Skeletal muscle tissue (tissue), 4 donors: ENCODE data around the gene CDH20. TPM values are rescaled to one million over a fixed set of nuclear protein-coding genes. Genes with fewer than 3 reads are reported as not detected.

Source experiments
- H3K27ac ChIP-seq: one replicate; pipeline ENCODE4 v1.7.0; 2013; ENCODE audit warnings: mild to moderate bottlenecking, low read depth, low read length, inconsistent platforms
- H3K27me3 ChIP-seq, 3 donors: one replicate each; pipeline ENCODE4 v1.7.0; 2013; ENCODE audit warnings: low read length in 3 of 3; ENCODE audit not compliant: control insufficient read depth in 3 of 3, insufficient read depth in 3 of 3
- H3K36me3 ChIP-seq, 3 donors: one replicate each; pipeline ENCODE4 v1.7.0; 2013; ENCODE audit warnings: low read length in 3 of 3; ENCODE audit not compliant: control insufficient read depth in 3 of 3, insufficient read depth in 3 of 3
- H3K4me1 ChIP-seq, 3 donors: one replicate each; pipeline ENCODE4 v1.7.0; 2013; ENCODE audit warnings: low read length in 3 of 3, mild to moderate bottlenecking in 3 of 3; ENCODE audit not compliant: control insufficient read depth in 3 of 3, insufficient read depth in 3 of 3
- H3K4me3 ChIP-seq, 3 donors: one replicate each; pipeline ENCODE4 v1.7.0; 2013; ENCODE audit warnings: low read length in 3 of 3
- H3K9ac ChIP-seq, 3 donors: one replicate each; pipeline ENCODE4 v1.7.0; 2013; ENCODE audit warnings: low read length in 3 of 3, mild to moderate bottlenecking in 3 of 3, moderate library complexity in 2 of 3, low read depth in 1 of 3
- H3K9me3 ChIP-seq, 3 donors: one replicate each; pipeline ENCODE4 v1.7.0; 2013; ENCODE audit warnings: low read length in 3 of 3; ENCODE audit not compliant: control insufficient read depth in 3 of 3
- total RNA-seq: library from RNA; depleted of rRNA; stranded (reverse); fragments of >200 nt; gene quantifications from one replicate; pipeline ENCODE4 v1.2.3, GENCODE V29; 2014
- donor health status: Osteomylitis.

The CDH20 gene
- total RNA-seq, 1 donor from 2014 or later: 1.0 TPM

GRCh38 chr18:61579581-61579980 lies 246.4 kb downstream of the CDH20 start:
- Histone ChIP-seq H3K9ac (no peak overlapping the region), H3K27me3 (no peaks in the 10 kb centered on the region), H3K4me1 (peaks cover 7 to 17% (median 9%) of the 10 kb centered on the region in 3 donors), H3K36me3 (no peaks in the 10 kb centered on the region), H3K9me3 (no peaks in the 10 kb centered on the region), H3K27ac (no peak overlapping the region), H3K4me3 (no peak overlapping the region)

- peaks cover 7 to 17% (median 9%) of the 10 kb centered on the region in 3 donors for H3K4me1 ChIP-seq
- H3K9ac ChIP-seq: no peak overlapping the region
- H3K9me3 ChIP-seq: no peaks in the 10 kb centered on the region
- H3K36me3 ChIP-seq: no peaks in the 10 kb centered on the region
- no peaks in the 10 kb centered on the region for H3K27me3 ChIP-seq
- no peak overlapping the region for H3K27ac ChIP-seq
- no peak overlapping the region for H3K4me3 ChIP-seq
Observed at GRCh38 chr18:61580046-61580445, 246.8 kb downstream of the CDH20 start.

DNA sequence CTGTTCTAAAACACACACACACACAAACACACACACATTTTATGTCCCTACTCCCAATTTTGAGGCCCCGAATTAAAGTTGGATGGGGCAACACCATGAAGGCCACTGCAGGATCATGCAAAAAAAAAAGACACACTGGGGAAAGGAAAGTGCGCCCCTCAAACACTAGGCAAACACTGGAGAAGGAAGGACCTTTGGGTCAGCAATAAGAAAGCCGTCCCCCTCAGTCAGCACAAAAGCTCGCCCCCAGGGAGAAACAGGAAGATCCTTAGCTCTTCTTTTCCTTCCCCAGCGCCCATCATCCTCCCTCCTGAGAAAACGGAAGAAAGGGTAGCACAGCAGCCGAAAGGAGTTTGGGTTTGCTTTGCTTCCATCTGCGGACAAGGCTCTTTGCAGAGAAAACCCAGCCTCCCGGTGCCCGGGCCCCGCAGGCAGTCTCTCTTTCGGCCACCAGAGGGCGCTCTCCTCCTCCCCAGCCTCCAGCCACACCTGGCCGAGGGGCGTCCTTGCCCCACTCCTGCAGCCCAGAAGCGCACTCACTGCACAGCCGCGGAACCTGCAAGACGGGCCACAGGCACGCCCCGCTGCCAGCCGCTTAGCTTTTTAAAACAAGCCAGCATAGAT lies 248.5 kb downstream of the CDH20 start:
- Histone ChIP-seq H3K27me3 (no peaks in the 10 kb centered on the region), H3K9me3 (no peaks in the 10 kb centered on the region), H3K4me3 (peak overlapping the region; percentile 57 to 69 (median 58)), H3K36me3 (no peaks in the 10 kb centered on the region), H3K27ac (no peak overlapping the region), H3K9ac (peak overlapping the region in 2 of 3 donors; percentile 24 to 33), H3K4me1 (peaks cover 7 to 17% (median 9%) of the 10 kb centered on the region in 3 donors)

DNA sequence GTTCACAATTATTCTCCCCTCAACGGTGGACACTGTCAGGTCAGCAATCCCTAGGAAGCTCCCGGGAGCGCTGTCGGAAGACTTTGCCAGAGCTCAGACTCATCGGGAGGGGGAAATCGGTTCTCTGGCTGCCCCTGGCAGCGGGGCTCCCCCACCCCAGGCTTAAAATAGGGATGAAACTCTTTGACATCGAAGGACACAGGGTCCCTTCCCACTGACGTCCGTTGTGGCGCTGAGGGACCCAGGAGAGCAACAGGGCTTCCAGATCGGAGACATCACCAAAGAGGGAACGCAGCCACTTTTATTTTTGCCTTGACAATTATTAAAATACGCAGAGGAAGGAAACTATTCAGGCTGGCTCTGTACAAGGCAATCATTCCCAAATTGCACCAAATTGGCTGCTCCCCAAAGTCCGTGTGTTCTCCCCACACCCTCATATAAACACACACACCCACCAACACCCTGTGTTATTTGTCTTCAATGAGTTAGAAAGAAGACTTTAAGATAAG lies 249.0 kb downstream of the CDH20 start:
- no peaks in the 10 kb centered on the region for H3K27me3 ChIP-seq
- no peaks in the 10 kb centered on the region for H3K9me3 ChIP-seq
- H3K36me3 ChIP-seq: no peaks in the 10 kb centered on the region
- H3K4me3 ChIP-seq: peak overlapping the region; percentile 45 to 69 (median 57)
- no peak overlapping the region for H3K27ac ChIP-seq
- peaks cover 7 to 17% (median 9%) of the 10 kb centered on the region in 3 donors for H3K4me1 ChIP-seq
- H3K9ac ChIP-seq: peak overlapping the region in 2 of 3 donors; percentile 24 to 33

DNA sequence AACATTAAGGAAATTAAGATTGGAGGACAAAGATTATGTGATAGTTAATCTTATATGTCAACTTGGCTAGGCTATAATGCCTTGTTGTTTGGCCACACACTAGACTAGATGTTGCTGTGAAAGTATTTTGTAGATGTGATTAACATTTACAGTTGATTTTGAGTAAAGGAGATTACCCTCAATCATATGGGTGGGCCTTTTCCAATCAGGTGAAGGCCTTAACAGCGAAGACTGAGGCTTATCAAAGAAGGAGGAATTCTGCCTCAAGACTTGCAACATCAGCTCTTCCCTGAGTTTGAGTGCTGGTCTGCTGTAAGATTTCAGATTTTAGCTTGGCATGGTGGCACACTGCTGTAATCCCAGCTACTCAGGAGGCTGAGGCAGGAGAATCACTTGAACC lies 250.3 kb downstream of the CDH20 start:
- Histone ChIP-seq H3K27ac (no peak overlapping the region), H3K4me1 (peaks cover 7 to 20% (median 9%) of the 10 kb centered on the region in 3 donors), H3K9ac (no peak overlapping the region), H3K9me3 (no peaks in the 10 kb centered on the region), H3K27me3 (no peaks in the 10 kb centered on the region), H3K36me3 (no peaks in the 10 kb centered on the region), H3K4me3 (no peak overlapping the region)

DNA sequence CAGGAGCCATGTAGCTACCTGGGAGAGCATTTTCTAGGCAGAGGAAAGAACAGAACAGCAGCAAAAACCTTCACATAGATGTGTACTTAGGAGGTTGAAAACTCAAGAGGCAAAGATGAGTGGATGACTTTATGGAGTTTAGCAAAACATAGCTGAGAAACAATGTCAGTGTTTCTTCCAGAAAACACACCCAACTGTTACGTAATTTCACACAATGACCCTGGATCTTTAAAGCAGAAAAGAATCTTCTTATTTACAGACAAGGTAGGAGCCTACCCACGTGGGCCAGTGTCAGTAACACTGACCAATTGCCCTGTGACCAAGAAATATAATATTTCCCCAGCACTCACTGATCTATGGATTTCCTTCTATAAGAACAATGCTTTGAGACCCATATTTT lies 254.6 kb downstream of the CDH20 start:
- no peak overlapping the region for H3K27ac ChIP-seq
- H3K9ac ChIP-seq: no peak overlapping the region
- H3K9me3 ChIP-seq: no peaks in the 10 kb centered on the region
- H3K4me3 ChIP-seq: no peak overlapping the region
- peaks cover 0 to 3% (median 0%) of the 10 kb centered on the region in 3 donors for H3K4me1 ChIP-seq
- H3K27me3 ChIP-seq: no peaks in the 10 kb centered on the region
- H3K36me3 ChIP-seq: no peaks in the 10 kb centered on the region

DNA sequence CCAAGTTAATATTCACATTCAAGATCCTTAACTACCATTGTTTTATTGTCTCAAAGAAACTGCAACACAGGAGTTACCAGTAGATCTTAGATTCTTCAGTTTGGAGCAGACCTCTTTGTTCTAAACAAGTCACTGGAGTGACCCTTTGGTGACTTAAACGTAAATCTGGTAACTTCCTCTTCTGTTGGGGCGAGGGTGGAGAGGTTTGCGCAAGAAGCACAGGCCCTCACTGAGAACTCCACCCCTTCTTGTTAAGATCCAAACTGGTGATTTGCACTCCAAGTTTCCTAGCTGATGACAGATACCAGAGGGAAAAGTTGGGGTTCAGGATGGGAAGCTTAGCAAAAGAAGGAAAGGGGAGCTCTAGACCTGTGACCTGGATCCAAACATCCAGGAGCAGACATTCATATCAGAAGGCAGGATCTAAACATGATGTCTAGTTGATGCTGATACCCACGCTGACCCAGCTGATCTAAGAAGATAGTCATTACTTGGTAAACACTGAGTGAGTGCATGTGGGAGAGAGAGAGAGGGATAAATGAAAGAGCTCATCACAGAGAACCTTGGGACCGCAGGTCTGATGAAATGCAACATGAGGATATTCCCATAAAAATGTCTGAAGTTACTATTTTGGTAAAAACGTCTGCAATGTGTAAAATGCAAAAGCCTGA lies 256.0 kb downstream of the CDH20 start:
- H3K4me1 ChIP-seq: peaks cover 0 to 3% (median 0%) of the 10 kb centered on the region in 3 donors
- H3K9me3 ChIP-seq: no peaks in the 10 kb centered on the region
- H3K36me3 ChIP-seq: no peaks in the 10 kb centered on the region
- H3K4me3 ChIP-seq: no peak overlapping the region
- no peak overlapping the region for H3K9ac ChIP-seq
- H3K27me3 ChIP-seq: no peaks in the 10 kb centered on the region
- no peak overlapping the region for H3K27ac ChIP-seq

DNA sequence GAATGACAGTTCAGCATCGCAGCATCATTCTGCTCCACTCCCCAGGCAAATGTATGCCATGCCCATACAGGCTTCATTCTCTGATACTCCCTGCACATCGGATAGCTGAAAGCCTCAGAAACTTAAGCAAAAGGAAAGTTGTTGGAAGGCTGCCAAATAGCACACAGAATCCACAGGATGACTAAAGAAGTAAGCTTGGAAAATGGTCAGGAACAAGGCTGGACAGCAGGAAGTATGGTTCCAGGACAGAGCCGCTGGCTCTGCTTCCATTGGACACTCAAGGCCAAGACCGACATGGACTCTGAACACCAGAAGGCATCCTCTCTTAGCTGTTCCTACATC lies 256.5 kb downstream of the CDH20 start:
- no peak overlapping the region for H3K9ac ChIP-seq
- H3K27me3 ChIP-seq: no peaks in the 10 kb centered on the region
- no peaks in the 10 kb centered on the region for H3K36me3 ChIP-seq
- H3K4me1 ChIP-seq: peaks cover 0 to 3% (median 0%) of the 10 kb centered on the region in 3 donors
- no peak overlapping the region for H3K4me3 ChIP-seq
- H3K27ac ChIP-seq: no peak overlapping the region
- no peaks in the 10 kb centered on the region for H3K9me3 ChIP-seq

GRCh38 chr18:61591253-61591652 lies 258.0 kb downstream of the CDH20 start:
- Histone ChIP-seq H3K9ac (no peak overlapping the region), H3K27ac (no peak overlapping the region), H3K9me3 (no peaks in the 10 kb centered on the region), H3K4me1 (peaks cover 0 to 3% (median 2%) of the 10 kb centered on the region in 3 donors), H3K4me3 (no peak overlapping the region), H3K27me3 (no peaks in the 10 kb centered on the region), H3K36me3 (no peaks in the 10 kb centered on the region)

DNA sequence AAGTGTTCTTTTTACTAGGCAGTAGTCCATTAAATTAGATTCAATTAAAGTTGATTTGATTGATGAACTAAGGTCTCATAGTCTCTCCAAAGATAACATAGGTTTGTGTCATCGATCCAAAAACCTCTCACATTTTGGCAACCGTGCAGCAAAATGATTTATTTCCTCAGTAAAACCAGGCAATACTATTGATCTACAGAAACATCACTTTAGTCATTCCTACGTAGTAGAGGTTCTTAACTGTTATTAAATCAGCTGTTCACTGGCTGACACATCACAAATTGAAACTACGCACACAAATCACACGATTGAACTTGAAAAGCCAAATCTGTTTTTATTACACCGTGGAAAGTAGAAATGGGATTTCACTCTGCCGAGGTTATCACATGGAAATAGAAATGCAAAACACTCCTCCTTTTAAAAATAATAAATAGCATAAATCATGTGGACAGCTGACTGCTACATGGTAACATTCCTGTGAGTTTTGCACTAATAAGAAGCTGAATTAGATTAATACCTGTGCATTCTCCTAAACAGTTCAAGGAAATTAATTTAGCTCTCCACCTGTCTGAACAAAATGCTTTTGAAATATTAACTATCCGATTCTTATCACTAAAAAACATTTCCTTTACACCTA lies 262.5 kb downstream of the CDH20 start:
- Histone ChIP-seq H3K4me3 (no peak overlapping the region), H3K36me3 (no peaks in the 10 kb centered on the region), H3K4me1 (peaks cover 0 to 2% (median 0%) of the 10 kb centered on the region in 3 donors), H3K27me3 (no peaks in the 10 kb centered on the region), H3K27ac (no peak overlapping the region), H3K9me3 (no peaks in the 10 kb centered on the region), H3K9ac (no peak overlapping the region)
